ENCODE results near the gene CRAMP1.

- no peak for TF ChIP-seq REST (IDR thresholded peaks at IDR 0.05; ENCODE audit: insufficient read depth in 1 of 2, low read depth in 2 of 2, low read length in 1 of 2)
- TF ChIP-seq CTCF (IDR thresholded peaks at IDR 0.05): no peak
- TF ChIP-seq POLR2AphosphoS5 (IDR thresholded peaks at IDR 0.05; ENCODE audit: low read depth, low read length): no peak
- no peak for TF ChIP-seq SIN3A (IDR thresholded peaks at IDR 0.05; ENCODE audit: borderline replicate concordance, insufficient read depth, low read depth, low read length)
Measured at GRCh38 chr16:1657841-1658240, 45.7 kb downstream of the CRAMP1 start.
